ENCODE data around the gene APOL4. TPM values are rescaled to one million over a fixed set of nuclear protein-coding genes. Genes with fewer than 3 reads are reported as not detected.

APOL4 gene
- total RNA-seq, 1 experiment from 2014 or later = 0.31 TPM

DNA sequence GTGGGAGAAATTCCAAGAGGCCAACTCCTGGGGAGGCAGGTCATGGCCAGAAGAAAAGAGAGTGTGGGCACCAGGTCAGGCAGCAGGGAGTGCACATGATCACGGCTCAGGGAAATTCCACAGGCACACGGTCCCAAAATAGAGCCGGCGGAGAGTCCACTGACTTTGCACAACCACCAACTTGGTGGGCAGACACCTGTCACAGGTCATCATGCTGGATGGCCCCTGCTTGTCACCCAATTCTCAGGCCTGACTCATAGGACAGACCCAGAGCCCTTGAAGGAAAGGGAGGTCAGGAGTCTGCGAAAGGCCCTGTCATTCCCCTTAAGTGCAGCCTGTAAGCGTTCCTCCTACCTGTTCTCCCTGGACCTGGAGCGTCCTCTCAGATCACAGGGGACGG, 21.9 kb upstream of the APOL4 start:
- Mint-ChIP-seq H3K9me3 (no peaks in the 10 kb centered on the region), H3K36me3 (peaks cover 11% of the 10 kb centered on the region; the same call in 1 of the 2 replicates), H3K4me1 (peaks cover 15% of the 10 kb centered on the region), H3K4me3 (no peak overlapping the region), H3K27me3 (ENCODE audit: low read depth) (no peaks in the 10 kb centered on the region), H3K27ac (no peak overlapping the region)
- DNase-seq (ENCODE audit: low spot score) (no peak), ATAC-seq (no peak)
- POLR2A ChIA-PET = no interaction called here
- no peak for TF ChIP-seq NR3C1 (CRISPR knock-in tag; conservative IDR thresholded peaks at IDR 0.05; ENCODE audit: low read depth)
- TF ChIP-seq, protein P1, sequence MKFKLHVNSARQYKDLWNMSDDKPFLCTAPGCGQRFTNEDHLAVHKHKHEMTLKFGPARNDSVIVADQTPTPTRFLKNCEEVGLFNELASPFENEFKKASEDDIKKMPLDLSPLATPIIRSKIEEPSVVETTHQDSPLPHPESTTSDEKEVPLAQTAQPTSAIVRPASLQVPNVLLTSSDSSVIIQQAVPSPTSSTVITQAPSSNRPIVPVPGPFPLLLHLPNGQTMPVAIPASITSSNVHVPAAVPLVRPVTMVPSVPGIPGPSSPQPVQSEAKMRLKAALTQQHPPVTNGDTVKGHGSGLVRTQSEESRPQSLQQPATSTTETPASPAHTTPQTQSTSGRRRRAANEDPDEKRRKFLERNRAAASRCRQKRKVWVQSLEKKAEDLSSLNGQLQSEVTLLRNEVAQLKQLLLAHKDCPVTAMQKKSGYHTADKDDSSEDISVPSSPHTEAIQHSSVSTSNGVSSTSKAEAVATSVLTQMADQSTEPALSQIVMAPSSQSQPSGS (CRISPR knock-in tag; IDR thresholded peaks at IDR 0.05; ENCODE audit: borderline replicate concordance, low read depth) = no peak
- no peak for TF ChIP-seq TP53 (CRISPR knock-in tag; IDR thresholded peaks at IDR 0.05)
- TF ChIP-seq SMAD4 (CRISPR knock-in tag; IDR thresholded peaks at IDR 0.05) = no peak
- no peak for TF ChIP-seq ETV6 (CRISPR knock-in tag; IDR thresholded peaks at IDR 0.05)
- TF ChIP-seq, protein P2, sequence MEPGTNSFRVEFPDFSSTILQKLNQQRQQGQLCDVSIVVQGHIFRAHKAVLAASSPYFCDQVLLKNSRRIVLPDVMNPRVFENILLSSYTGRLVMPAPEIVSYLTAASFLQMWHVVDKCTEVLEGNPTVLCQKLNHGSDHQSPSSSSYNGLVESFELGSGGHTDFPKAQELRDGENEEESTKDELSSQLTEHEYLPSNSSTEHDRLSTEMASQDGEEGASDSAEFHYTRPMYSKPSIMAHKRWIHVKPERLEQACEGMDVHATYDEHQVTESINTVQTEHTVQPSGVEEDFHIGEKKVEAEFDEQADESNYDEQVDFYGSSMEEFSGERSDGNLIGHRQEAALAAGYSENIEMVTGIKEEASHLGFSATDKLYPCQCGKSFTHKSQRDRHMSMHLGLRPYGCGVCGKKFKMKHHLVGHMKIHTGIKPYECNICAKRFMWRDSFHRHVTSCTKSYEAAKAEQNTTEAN (CRISPR knock-in tag; IDR thresholded peaks at IDR 0.05) = no peak
- TF ChIP-seq, protein P3, sequence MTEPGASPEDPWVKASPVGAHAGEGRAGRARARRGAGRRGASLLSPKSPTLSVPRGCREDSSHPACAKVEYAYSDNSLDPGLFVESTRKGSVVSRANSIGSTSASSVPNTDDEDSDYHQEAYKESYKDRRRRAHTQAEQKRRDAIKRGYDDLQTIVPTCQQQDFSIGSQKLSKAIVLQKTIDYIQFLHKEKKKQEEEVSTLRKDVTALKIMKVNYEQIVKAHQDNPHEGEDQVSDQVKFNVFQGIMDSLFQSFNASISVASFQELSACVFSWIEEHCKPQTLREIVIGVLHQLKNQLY (CRISPR knock-in tag; IDR thresholded peaks at IDR 0.05) = no peak
- TF ChIP-seq, protein P4, sequence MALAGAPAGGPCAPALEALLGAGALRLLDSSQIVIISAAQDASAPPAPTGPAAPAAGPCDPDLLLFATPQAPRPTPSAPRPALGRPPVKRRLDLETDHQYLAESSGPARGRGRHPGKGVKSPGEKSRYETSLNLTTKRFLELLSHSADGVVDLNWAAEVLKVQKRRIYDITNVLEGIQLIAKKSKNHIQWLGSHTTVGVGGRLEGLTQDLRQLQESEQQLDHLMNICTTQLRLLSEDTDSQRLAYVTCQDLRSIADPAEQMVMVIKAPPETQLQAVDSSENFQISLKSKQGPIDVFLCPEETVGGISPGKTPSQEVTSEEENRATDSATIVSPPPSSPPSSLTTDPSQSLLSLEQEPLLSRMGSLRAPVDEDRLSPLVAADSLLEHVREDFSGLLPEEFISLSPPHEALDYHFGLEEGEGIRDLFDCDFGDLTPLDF (CRISPR knock-in tag; IDR thresholded peaks at IDR 0.05) = no peak
- TF ChIP-seq, protein P5, sequence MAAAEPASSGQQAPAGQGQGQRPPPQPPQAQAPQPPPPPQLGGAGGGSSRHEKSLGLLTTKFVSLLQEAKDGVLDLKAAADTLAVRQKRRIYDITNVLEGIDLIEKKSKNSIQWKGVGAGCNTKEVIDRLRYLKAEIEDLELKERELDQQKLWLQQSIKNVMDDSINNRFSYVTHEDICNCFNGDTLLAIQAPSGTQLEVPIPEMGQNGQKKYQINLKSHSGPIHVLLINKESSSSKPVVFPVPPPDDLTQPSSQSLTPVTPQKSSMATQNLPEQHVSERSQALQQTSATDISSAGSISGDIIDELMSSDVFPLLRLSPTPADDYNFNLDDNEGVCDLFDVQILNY (CRISPR knock-in tag; IDR thresholded peaks at IDR 0.05) = no peak
- TF ChIP-seq FOXK1 (CRISPR knock-in tag; IDR thresholded peaks at IDR 0.05) = no peak
- no peak for TF ChIP-seq ZNF317 (CRISPR knock-in tag; IDR thresholded peaks at IDR 0.05; ENCODE audit: borderline replicate concordance, low read depth)
- TF ChIP-seq, protein P6, sequence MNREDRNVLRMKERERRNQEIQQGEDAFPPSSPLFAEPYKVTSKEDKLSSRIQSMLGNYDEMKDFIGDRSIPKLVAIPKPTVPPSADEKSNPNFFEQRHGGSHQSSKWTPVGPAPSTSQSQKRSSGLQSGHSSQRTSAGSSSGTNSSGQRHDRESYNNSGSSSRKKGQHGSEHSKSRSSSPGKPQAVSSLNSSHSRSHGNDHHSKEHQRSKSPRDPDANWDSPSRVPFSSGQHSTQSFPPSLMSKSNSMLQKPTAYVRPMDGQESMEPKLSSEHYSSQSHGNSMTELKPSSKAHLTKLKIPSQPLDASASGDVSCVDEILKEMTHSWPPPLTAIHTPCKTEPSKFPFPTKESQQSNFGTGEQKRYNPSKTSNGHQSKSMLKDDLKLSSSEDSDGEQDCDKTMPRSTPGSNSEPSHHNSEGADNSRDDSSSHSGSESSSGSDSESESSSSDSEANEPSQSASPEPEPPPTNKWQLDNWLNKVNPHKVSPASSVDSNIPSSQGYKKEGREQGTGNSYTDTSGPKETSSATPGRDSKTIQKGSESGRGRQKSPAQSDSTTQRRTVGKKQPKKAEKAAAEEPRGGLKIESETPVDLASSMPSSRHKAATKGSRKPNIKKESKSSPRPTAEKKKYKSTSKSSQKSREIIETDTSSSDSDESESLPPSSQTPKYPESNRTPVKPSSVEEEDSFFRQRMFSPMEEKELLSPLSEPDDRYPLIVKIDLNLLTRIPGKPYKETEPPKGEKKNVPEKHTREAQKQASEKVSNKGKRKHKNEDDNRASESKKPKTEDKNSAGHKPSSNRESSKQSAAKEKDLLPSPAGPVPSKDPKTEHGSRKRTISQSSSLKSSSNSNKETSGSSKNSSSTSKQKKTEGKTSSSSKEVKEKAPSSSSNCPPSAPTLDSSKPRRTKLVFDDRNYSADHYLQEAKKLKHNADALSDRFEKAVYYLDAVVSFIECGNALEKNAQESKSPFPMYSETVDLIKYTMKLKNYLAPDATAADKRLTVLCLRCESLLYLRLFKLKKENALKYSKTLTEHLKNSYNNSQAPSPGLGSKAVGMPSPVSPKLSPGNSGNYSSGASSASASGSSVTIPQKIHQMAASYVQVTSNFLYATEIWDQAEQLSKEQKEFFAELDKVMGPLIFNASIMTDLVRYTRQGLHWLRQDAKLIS (CRISPR knock-in tag; IDR thresholded peaks at IDR 0.05; ENCODE audit: borderline replicate concordance) = no peak
- TF ChIP-seq, protein P7, sequence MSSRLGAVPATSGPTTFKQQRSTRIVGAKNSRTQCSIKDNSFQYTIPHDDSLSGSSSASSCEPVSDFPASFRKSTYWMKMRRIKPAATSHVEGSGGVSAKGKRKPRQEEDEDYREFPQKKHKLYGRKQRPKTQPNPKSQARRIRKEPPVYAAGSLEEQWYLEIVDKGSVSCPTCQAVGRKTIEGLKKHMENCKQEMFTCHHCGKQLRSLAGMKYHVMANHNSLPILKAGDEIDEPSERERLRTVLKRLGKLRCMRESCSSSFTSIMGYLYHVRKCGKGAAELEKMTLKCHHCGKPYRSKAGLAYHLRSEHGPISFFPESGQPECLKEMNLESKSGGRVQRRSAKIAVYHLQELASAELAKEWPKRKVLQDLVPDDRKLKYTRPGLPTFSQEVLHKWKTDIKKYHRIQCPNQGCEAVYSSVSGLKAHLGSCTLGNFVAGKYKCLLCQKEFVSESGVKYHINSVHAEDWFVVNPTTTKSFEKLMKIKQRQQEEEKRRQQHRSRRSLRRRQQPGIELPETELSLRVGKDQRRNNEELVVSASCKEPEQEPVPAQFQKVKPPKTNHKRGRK (CRISPR knock-in tag; IDR thresholded peaks at IDR 0.05; ENCODE audit: borderline replicate concordance) = no peak
- CTCF ChIA-PET = no interaction called here

Measured in WTC11 (cell line).